Ureter (tissue), 1 donor: Measurements from ENCODE around the gene LARGE2. TPM values are rescaled to one million over a fixed set of nuclear protein-coding genes. Genes with fewer than 3 reads are reported as not detected.

Experiments
- DNase-seq: peaks from one replicate; pipeline ENCODE4 v3.0.0-alpha.2; 2020; ENCODE audit warnings: low spot score
- total RNA-seq: library from RNA; stranded (reverse); gene quantifications from one replicate; pipeline ENCODE4 v1.2.4, GENCODE V29; 2023
- donor health status: DM: yes; HTN: yes; CAD: no.

LARGE2 gene
- total RNA-seq, 1 donor from 2014 or later = 18.0 TPM

DNA sequence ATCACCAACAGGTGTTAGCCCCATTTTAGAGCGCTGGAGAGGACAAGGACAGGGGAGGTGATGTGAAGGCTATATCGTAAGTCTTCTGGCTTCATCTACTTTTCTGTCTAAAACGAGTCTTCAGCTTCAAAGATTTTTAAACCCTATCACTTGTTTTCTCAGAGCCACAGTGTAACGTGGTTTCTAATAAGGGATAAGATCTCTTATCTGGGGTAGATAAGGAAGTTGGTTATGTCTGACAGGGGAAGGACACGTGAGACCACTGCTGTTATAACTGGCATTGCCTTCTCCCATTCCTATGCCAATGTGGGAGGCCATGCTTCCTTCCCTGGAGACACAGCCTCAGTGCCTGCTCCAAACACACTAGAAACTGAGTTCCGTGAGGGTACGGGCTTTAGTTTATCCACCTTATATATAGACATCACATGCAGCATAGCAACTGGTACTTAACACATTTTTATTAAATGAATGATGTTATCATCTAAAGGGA, 39.3 kb downstream of the LARGE2 start:
- DNase-seq = no peak

DNA sequence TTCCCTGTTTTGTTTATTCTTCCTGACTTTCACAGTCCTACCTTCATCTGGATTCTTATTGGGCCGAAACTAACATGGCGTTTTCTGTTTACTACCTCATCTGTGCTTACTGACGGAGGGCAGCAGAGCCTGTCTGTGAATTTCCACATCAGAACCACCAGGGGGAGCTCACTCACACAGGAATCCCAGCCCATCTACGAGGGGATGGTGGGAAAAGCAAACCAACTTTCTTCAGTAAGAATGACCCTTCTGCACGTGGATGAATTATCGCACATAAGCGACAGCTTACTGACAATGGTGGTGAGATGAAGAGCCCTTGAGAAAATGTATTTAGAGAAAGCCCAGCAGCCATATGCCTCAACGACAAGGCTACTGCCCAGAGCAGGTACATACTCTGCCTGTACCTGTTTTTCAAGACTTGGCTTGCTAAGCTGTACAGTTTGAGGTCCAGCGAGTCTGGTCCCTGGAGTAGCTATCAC, 42.5 kb downstream of the LARGE2 start:
- DNase-seq = peak; percentile 71

DNA sequence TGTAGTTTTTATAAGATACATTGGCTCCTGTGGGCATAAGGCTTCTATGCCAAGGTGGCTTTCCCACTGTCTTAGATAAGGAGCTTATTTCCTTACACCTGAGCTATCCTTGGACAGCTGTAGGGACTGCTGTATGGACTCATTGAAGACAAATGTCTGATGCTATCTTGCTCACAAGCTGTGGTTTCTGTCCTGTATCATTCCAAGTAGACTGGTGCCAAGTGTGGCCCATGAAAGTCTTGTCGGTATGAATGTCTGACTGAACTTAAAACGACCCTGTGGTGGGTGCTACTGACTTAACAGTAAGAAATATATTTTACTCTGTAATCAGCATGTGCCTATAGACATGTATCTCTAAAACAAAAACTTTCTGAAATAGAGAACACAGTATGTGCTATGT, 45.0 kb downstream of the LARGE2 start:
- DNase-seq = no peak

DNA sequence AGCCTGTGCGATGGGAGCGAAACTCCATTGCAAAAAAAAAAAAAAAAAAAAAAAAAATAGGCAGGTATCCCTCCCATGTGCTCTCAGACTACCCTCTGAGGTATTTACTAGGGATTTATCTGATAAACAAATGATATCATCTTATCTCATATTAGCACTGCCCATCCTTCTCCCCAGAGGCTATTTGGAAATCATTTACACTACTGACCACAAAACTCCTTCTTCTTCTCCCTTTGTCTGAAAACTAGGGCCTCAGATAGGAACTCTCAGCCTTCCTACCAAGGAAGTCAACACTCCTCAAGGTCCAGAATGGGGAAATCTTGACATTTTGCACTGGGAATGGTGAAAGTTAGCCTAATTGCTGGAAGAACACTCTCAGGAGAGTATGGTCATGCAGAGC, 46.4 kb downstream of the LARGE2 start:
- no peak for DNase-seq

DNA sequence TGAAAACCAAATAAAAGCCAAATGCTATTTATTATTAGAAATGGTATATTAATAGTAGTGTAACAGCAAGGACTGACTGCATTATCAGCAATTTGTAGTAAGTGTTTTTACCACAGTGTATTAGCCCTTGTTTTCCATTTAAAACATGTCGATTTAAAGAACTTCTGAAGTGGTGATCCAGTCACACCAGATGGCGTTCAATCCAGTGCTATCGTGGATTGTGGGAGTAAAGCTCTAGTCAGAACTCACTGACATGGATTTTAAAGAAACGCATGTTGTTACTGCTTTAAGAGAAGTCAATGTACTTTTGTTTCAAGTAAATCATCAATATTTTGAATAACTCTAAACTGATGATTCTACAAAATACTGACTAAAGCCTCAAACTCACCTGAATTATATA, 51.1 kb downstream of the LARGE2 start:
- no peak for DNase-seq

DNA sequence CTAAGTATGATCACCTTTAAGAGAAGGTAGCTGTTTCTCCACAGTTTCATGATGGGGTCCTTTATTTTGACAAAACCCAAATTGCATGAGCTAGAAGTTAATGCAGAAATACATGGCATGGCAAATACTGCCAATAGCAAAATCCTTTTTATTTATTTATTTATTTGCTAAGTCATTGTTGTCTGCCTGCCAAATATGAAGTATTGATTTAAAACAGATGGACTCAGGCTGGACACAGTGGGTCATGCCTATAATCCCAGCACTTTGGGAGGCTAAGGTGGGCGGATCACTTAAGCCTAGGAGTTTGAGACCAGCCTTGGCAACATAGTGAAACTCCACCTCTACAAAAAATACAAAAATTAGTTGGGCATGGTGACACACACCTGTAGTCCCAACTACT, 52.4 kb downstream of the LARGE2 start:
- DNase-seq = no peak

Other genes starting within 250 kb of the LARGE2 start
- gene SLC35C1, start 117.5 kb upstream of the LARGE2 start, total RNA-seq = 30.4 TPM
- gene CRY2, start 75.2 kb upstream of the LARGE2 start, total RNA-seq = 49.9 TPM
- gene MAPK8IP1, start 37.0 kb upstream of the LARGE2 start, total RNA-seq = 7.2 TPM
- gene FREY1, start 15.4 kb upstream of the LARGE2 start, total RNA-seq = 0.70 TPM
- 29.1 TPM for gene PEX16, start 4.8 kb upstream of the LARGE2 start, total RNA-seq
- 51.1 TPM for gene PHF21A, start 198.8 kb downstream of the LARGE2 start, total RNA-seq